ENCODE data around the gene ABHD17C. TPM values are rescaled to one million over a fixed set of nuclear protein-coding genes. Genes with fewer than 3 reads are reported as not detected.

The ABHD17C gene
- total RNA-seq, 1 experiment from 2014 or later, result 16.3 TPM

DNA sequence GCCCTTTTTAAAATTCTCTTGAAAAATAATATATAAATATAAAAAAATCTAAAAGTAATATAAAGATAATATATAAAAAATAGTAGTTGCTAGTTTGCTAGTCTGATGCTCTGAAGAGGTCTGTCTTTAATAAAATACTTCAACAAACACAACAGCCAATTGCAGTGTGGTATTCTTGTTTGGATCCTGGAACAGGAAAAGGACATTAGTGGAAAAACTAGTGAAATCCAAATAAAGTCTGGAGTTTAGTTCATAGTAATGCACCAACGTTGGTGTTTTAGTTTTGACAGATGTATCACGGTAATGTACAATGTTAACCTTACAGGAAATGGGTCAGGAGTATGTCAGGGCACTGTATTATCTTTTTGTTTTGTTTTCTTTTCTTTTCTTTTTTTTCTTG is 58.1 kb downstream of the ABHD17C start:
- no peaks in the 10 kb centered on the region for H3K36me3 ChIP-seq (ENCODE audit: control insufficient read depth, insufficient read depth, low read length)
- no TSS peak for BruUV-seq (replicated peaks)
- H3K4me3 ChIP-seq (ENCODE audit: low read depth in 2 of 2, low read length in 2 of 2), result no peak overlapping the region
- no peaks in the 10 kb centered on the region for H3K4me1 ChIP-seq (ENCODE audit: control insufficient read depth, insufficient read depth, low read length)
- in situ Hi-C loops (cut with HindIII; ENCODE audit: low pct_unique_long_range_greater_than_20kb, low sequenced_read_pairs), result no loop called here
- ATAC-seq, result no peak
- intact Hi-C loops (cut with micrococcal nuclease; ENCODE audit: unreplicated experiment), result no loop called here
- no peaks in the 10 kb centered on the region for H3K9me3 ChIP-seq (ENCODE audit: control insufficient read depth, insufficient read depth, low read depth, low read length)
- no peaks in the 10 kb centered on the region for H3K27me3 ChIP-seq (ENCODE audit: control insufficient read depth, insufficient read depth, low read length)
- ChIA-PET POLR2A (no interaction called here), CTCF (no interaction called here)
- H3K27ac ChIP-seq (ENCODE audit: low read length), result no peak overlapping the region
- no peak for DNase-seq (ENCODE audit: low read depth, low spot score)
- no peak for TF ChIP-seq POLR2AphosphoS5 (IDR thresholded peaks at IDR 0.05; ENCODE audit: low read depth, low read length)

DNA sequence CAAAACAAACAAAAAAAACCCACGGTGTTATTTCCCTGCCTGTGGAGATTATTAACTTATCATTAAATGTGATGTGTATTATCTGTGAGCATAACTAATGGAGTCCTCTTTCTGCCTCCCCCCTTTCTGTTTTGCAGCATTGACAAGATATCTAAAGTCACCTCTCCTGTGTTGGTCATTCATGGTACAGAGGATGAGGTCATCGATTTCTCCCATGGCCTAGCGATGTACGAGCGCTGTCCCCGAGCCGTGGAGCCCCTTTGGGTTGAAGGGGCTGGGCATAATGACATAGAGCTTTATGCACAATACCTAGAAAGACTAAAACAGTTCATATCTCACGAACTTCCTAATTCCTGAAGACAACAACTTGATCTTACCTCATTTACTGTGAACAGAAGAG is 58.9 kb downstream of the ABHD17C start:
- POLR2A ChIA-PET, result no interaction called here
- TF ChIP-seq CTCF (IDR thresholded peaks at IDR 0.05), result no peak
- TF ChIP-seq POLR2AphosphoS5 (IDR thresholded peaks at IDR 0.05; ENCODE audit: low read depth, low read length), result no peak
- TF ChIP-seq SIN3A (IDR thresholded peaks at IDR 0.05; ENCODE audit: borderline replicate concordance, insufficient read depth, low read depth, low read length), result no peak
- TF ChIP-seq REST (IDR thresholded peaks at IDR 0.05; ENCODE audit: insufficient read depth in 1 of 2, low read depth in 2 of 2, low read length in 1 of 2), result no peak
- TF ChIP-seq TCF7L2 (IDR thresholded peaks at IDR 0.05; ENCODE audit: low read depth, low read length), result no peak
- no peaks in the 10 kb centered on the region for H3K4me1 ChIP-seq (ENCODE audit: control insufficient read depth, insufficient read depth, low read length)
- H3K36me3 ChIP-seq (ENCODE audit: control insufficient read depth, insufficient read depth, low read length), result no peaks in the 10 kb centered on the region
- no TSS peak for BruUV-seq (replicated peaks)
- no peak overlapping the region for H3K4me3 ChIP-seq (ENCODE audit: low read depth in 2 of 2, low read length in 2 of 2)
- intact Hi-C loops (cut with micrococcal nuclease; ENCODE audit: unreplicated experiment), result no loop called here
- in situ Hi-C loops (cut with HindIII; ENCODE audit: low pct_unique_long_range_greater_than_20kb, low sequenced_read_pairs), result no loop called here
- no peaks in the 10 kb centered on the region for H3K9me3 ChIP-seq (ENCODE audit: control insufficient read depth, insufficient read depth, low read depth, low read length)
- ATAC-seq, result no peak
- CTCF ChIA-PET, result interaction anchor here (0.9 kb wide), 1 partner anchor 22 kb away, joined by 4 read pairs; no protein-coding TSS in a partner anchor
- H3K27ac ChIP-seq (ENCODE audit: low read length), result no peak overlapping the region
- DNase-seq (ENCODE audit: low read depth, low spot score), result no peak
- H3K27me3 ChIP-seq (ENCODE audit: control insufficient read depth, insufficient read depth, low read length), result no peaks in the 10 kb centered on the region

- H3K36me3 ChIP-seq (ENCODE audit: control insufficient read depth, insufficient read depth, low read length), result no peaks in the 10 kb centered on the region
- no peaks in the 10 kb centered on the region for H3K27me3 ChIP-seq (ENCODE audit: control insufficient read depth, insufficient read depth, low read length)
- in situ Hi-C loops (cut with HindIII; ENCODE audit: low pct_unique_long_range_greater_than_20kb, low sequenced_read_pairs), result no loop called here
- no peak for DNase-seq (ENCODE audit: low read depth, low spot score)
- no peaks in the 10 kb centered on the region for H3K4me1 ChIP-seq (ENCODE audit: control insufficient read depth, insufficient read depth, low read length)
- BruUV-seq (replicated peaks), result no TSS peak
- ATAC-seq, result no peak
- POLR2A ChIA-PET, result no interaction called here
- TF ChIP-seq POLR2AphosphoS5 (IDR thresholded peaks at IDR 0.05; ENCODE audit: low read depth, low read length), result no peak
- TF ChIP-seq TCF7L2 (IDR thresholded peaks at IDR 0.05; ENCODE audit: low read depth, low read length), result no peak
- TF ChIP-seq CTCF (IDR thresholded peaks at IDR 0.05), result no peak
- TF ChIP-seq REST (IDR thresholded peaks at IDR 0.05; ENCODE audit: insufficient read depth in 1 of 2, low read depth in 2 of 2, low read length in 1 of 2), result no peak
- TF ChIP-seq SIN3A (IDR thresholded peaks at IDR 0.05; ENCODE audit: borderline replicate concordance, insufficient read depth, low read depth, low read length), result no peak
- no peaks in the 10 kb centered on the region for H3K9me3 ChIP-seq (ENCODE audit: control insufficient read depth, insufficient read depth, low read depth, low read length)
- intact Hi-C loops (cut with micrococcal nuclease; ENCODE audit: unreplicated experiment), result no loop called here
- no peak overlapping the region for H3K27ac ChIP-seq (ENCODE audit: low read length)
- CTCF ChIA-PET, result no interaction called here
- no peak overlapping the region for H3K4me3 ChIP-seq (ENCODE audit: low read depth in 2 of 2, low read length in 2 of 2)
Measured at GRCh38 chr15:80755885-80756284, 60.8 kb downstream of the ABHD17C start.
